Measurements from ENCODE around the gene C2orf68.
"Not testable (repeated sequence)": the region's sequence is repeated elsewhere in the genome, so short reads cannot be mapped to it uniquely, and the experiment has no call there.

The C2orf68 gene

DNA sequence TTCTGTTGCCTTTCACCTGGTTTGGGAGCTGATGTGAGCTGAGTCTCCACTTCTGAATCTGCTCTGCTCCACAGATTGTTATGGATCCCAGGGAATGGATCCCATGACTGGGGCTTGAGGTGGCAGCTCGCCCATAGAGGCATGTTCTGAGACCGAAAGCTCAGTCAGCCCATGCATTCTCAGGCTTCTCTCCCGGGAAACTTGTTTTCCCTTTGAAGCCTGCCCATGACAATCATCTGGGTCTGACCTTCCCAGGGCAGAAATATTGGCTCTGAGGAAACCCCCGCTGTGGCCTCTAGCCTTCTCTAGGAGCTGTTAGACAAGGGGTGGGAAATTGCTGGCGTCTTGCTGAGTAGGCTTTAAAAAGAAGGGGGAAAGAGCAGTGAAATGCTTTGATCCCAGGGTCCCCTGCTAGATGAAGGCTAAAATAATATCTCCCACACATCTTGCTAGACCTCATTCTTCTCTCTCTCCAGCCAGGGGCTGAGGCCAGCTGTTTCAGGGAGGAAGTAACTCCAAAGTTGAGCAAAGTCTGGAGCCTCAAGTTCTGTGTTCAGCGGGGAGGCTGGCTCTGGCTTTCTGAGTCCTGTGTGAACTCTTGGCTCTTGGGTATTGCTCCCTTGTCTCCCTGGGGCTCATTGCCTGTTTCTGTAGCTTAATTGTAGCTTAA, 32.5 kb downstream of the C2orf68 start:
- peak; percentile 74 for DNase-seq

DNA sequence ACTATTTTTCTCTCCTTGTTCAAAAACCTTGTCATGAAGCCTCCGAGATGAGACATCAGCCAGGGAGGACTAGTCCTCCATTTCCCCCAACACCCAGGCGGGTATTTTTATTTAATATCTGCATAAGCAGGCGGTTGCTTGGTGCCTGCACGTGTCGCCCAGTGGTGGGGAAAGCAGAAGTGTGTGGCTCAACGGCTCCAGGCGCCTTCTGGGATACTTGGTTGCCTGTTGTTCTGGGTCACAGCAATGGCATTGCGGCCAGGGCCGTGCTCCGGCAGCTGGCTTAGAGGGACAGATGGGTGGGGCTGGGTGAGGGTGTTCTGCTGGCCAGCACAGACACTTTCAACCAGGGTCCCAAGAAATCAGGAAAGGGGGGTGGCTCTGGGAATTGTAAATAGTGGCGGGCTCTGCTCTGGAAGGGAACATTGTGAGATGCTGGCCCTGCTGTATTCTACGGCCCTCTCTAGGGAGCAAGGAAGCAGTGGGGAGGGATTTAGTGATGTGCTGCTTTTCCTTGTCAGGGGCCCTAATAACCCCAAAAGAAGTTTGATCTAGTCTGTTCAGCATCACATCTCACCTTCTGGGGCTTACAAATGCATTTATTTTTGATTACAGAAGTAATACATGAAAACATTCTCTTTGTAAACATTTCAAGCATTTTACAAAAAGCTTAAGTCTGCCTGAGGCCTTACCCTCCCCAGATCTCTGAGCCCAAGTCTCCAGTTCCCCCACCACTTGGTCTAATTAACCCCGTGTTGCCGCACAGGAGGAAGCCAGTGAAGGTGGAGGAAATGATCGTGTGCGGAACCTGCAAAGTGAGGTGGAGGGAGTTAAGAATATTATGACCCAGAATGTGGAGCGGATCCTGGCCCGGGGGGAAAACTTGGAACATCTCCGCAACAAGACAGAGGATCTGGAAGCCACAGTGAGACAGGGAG, 33.4 kb downstream of the C2orf68 start:
- peak; percentile 79 for DNase-seq

DNA sequence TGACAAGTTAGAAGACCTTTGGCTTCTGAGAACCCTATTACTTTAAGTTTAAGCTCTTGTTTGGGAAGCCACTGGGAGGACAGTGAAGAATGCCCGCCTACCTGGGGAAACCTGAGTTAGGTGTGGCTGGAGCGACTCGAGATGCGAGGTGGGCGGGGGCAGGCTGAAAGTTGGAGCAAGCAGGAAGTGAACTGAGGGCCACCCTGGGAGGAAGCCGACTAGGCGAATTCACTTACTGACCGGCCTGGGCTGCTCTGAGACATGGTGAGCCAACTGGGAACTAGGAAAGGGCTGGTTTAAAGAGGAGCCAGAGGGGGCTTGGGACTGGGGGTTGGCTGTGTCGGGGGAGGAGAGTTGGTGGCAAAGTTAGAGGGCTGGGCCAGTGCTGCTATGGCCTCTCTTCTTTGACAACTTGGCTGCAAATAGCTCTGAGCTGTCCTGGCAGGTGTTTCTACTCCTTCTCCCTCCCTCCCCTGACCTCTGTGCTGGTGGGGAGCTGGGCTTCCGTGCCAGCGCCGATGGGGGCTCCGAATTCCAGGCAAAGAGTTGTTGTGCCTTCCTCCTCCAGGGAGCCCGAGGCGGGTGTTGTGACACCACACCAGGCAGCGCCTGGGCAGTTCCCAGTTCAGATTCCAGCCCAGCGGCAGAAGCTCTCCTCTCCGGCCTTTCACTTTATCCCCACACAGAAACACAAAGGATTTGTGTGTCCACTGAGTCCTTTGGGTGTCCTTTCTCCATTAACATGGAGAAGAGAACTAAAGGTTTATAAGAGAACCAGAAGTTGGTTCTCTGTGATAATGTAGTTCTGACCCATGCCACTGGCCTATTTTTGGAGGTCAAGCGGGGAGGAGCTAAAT, 34.3 kb downstream of the C2orf68 start, which contains the start of gene VAMP8:
Gene VAMP8 (plus strand): TSS at position 201 of the 857 bp plus-strand sequence. CDS start 61 bp downstream, at position 262.
- DNase-seq, result peak; percentile 65

DNA sequence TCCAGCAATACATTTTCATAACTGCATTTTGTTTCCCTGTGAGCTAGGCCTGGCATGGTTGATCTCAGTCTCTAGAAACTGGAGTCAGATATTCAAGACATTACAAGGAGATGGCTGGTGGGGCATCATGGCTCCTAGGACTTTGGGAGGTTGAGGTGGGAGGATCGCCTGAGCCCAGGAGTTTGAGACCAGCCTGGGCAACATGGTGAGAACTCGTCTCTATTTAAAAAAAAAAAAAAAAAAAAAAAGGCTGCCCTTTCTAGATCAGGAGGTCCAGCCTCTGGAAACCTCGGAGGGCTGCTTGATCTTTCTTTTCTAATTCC, 34.8 kb downstream of the C2orf68 start:
- DNase-seq, result no peak

GRCh38 chr2:85575739-85576138, 36.1 kb downstream of the C2orf68 start:
- no peak for DNase-seq

GRCh38 chr2:85566265-85566664, 45.6 kb downstream of the C2orf68 start:
- DNase-seq, result no peak

DNA sequence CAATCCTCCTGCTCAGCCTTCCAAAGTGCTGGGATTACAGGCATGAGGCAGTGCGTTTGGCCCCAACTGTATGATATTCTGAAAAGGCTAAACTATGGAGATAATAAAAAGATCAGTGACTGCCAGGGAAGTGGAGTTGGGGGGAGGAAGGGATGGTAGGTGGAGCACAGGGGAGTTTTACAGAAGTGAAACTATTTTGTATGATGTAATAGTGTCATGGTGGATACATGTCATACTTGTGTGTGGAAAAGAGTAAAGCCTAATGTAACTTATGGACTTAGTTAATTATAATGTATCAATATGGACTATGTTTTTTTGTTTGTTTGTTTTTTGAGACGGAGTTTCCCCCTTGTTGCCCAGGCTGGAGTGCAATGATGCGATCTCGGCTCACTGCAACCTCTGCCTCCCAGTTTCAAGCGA, 47.7 kb downstream of the C2orf68 start:
- DNase-seq, result peak; percentile 89

GRCh38 chr2:85561280-85562212, 50.3 kb downstream of the C2orf68 start, which contains the start of gene GGCX:
Gene GGCX (minus strand): TSS chr2:85561493. CDS start chr2:85561428, 65 bp downstream.
- DNase-seq, result peak; percentile 95

DNA sequence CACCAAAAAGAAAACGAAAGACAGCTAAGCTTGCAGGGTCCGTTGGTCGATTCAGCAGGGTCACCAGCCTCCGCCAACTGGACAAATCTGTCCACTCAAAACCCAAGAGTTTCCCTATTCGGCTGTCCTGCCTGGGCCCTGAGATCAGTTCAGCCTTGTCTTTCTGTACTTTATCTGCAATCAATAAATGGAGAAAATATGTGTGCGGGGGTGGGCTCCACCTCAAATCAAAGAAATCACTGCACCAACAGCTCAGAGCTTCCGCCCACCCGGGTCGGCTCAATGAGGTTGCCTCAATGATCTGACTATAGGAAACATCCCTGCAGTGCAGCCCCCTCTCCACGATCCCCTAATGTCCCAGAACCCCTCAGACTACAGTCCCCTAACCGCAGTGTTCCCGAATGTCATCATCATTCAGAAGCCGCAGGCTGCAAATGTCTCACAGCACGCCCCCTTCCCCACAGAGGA, 51.0 kb downstream of the C2orf68 start:
- DNase-seq, result no peak

GRCh38 chr2:85560403-85560726, 51.5 kb downstream of the C2orf68 start:
- DNase-seq, result not testable (repeated sequence)

DNA sequence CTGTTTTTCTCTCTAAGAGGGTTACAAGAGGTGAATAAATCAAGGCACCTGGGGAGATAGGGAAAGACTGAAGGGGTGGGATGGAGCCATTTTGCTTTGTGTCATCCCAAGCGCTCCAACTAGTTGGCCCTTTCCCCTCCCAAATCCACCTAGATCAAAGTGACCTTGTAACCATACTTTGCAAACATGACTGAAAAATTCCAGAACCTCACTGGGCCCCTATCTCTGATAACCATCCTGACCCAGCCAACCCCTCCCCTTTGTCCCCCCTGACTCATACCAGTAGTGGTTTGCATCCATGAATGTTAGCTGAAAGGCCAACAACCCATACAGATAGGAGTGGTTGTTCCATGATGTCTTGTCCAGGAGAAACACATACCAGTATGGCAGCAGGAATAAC, 53.7 kb downstream of the C2orf68 start:
- no peak for DNase-seq

DNA sequence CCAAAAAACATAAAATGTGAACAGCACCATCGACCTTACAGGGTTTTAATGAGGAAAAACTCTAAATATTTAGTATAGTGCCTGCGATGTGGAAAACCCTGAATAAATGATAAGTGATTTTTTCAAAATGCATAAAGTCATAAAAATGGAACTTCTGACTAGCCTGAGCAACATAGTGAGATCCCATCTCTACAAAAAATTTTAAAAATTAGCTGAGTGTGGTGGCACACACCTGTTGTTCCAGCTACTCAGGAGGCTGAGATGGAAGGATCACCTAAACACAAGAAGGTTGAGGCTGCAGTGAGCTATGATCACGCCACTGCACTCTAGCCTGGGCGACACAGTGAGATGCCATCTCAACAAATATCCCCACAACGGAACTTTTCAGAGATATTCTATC, 54.7 kb downstream of the C2orf68 start:
- DNase-seq, result no peak

Data from inflammatory macrophage treated with lipopolysaccharide for 4 hours (primary cell).